IMR-90 (cell line): Measurements from ENCODE around the gene AHSA1.

ENCODE experiments used
- CTCF ChIP-seq: conservative IDR thresholded peaks from 2 replicates; pipeline ENCODE4 v1.5.1; 2012; ENCODE audit warnings: mild to moderate bottlenecking, low read depth, low read length, improper control_type of control experiment
- NFE2L2 ChIP-seq: fragments of 150-350 bp; IDR thresholded peaks from 2 replicates; pipeline ENCODE4 v1.6.1; 2016; ENCODE audit warnings: low read depth, mild to moderate bottlenecking, low read length
- RFX5 ChIP-seq: IDR thresholded peaks from 2 replicates; pipeline ENCODE4 v1.8.0; 2012; ENCODE audit warnings: low read depth, mild to moderate bottlenecking, low read length, moderate library complexity
- SMC3 ChIP-seq: fragments of 150-350 bp; IDR thresholded peaks from 2 replicates; pipeline ENCODE4 v1.6.1; 2016; ENCODE audit warnings: low read depth, mild to moderate bottlenecking, antibody characterized with exemption, low read length, moderate library complexity

- TF ChIP-seq RFX5 (no peak), NFE2L2 (no peak), CTCF (no peak), SMC3 (no peak)
These were observed 16.0 kb downstream of the AHSA1 start for GRCh38 chr14:77473921-77474320.
